ENCODE measurements around the gene DOP1B.
"Not testable (repeated sequence)": the region's sequence is repeated elsewhere in the genome, so short reads cannot be mapped to it uniquely, and the experiment has no call there.

DOP1B gene

GRCh38 chr21:36156815-36157670 lies at the start of gene DOP1B:
TSS of gene DOP1B (plus strand) at chr21:36156824. CDS start at chr21:36164734, 7,910 bp downstream.
- in situ Hi-C loops (cut with HindIII; ENCODE audit: low pct_ligation_motif_present, low pct_unique_long_range_greater_than_20kb, low sequenced_read_pairs), result no loop called here
- no peak for DNase-seq

GRCh38 chr21:36109868-36110267 lies 46.8 kb upstream of the DOP1B start:
- in situ Hi-C loops (cut with HindIII; ENCODE audit: low pct_ligation_motif_present, low pct_unique_long_range_greater_than_20kb, low sequenced_read_pairs), result no loop called here
- no peak for DNase-seq

- DNase-seq, result no peak
- in situ Hi-C loops (cut with HindIII; ENCODE audit: low pct_ligation_motif_present, low pct_unique_long_range_greater_than_20kb, low sequenced_read_pairs), result no loop called here
Observed at GRCh38 chr21:36111238-36111637, 45.4 kb upstream of the DOP1B start.

- DNase-seq, result no peak
- in situ Hi-C loops (cut with HindIII; ENCODE audit: low pct_ligation_motif_present, low pct_unique_long_range_greater_than_20kb, low sequenced_read_pairs), result no loop called here
Observed at GRCh38 chr21:36113647-36114428, 42.8 kb upstream of the DOP1B start.

GRCh38 chr21:36115138-36115730 lies 41.4 kb upstream of the DOP1B start:
- DNase-seq, result no peak
- in situ Hi-C loops (cut with HindIII; ENCODE audit: low pct_ligation_motif_present, low pct_unique_long_range_greater_than_20kb, low sequenced_read_pairs), result no loop called here

- DNase-seq, result no peak
- in situ Hi-C loops (cut with HindIII; ENCODE audit: low pct_ligation_motif_present, low pct_unique_long_range_greater_than_20kb, low sequenced_read_pairs), result no loop called here
Observed at GRCh38 chr21:36117286-36117741, 39.3 kb upstream of the DOP1B start.

- in situ Hi-C loops (cut with HindIII; ENCODE audit: low pct_ligation_motif_present, low pct_unique_long_range_greater_than_20kb, low sequenced_read_pairs), result no loop called here
- no peak for DNase-seq
Observed at GRCh38 chr21:36120304-36120888, 36.2 kb upstream of the DOP1B start.

GRCh38 chr21:36122977-36123376 lies 33.6 kb upstream of the DOP1B start:
- in situ Hi-C loops (cut with HindIII; ENCODE audit: low pct_ligation_motif_present, low pct_unique_long_range_greater_than_20kb, low sequenced_read_pairs), result no loop called here
- no peak for DNase-seq

- in situ Hi-C loops (cut with HindIII; ENCODE audit: low pct_ligation_motif_present, low pct_unique_long_range_greater_than_20kb, low sequenced_read_pairs), result no loop called here
- DNase-seq, result no peak
Observed at GRCh38 chr21:36124395-36124794, 32.2 kb upstream of the DOP1B start.

GRCh38 chr21:36125512-36126207 lies 31.0 kb upstream of the DOP1B start:
- DNase-seq, result peak; percentile 54

GRCh38 chr21:36126208-36126565 lies 30.4 kb upstream of the DOP1B start:
- DNase-seq, result no peak
- in situ Hi-C loops (cut with HindIII; ENCODE audit: low pct_ligation_motif_present, low pct_unique_long_range_greater_than_20kb, low sequenced_read_pairs), result no loop called here

More at GRCh38 chr21:36125512-36126207, 31.0 kb upstream of the DOP1B start:
- in situ Hi-C loops (cut with HindIII; ENCODE audit: low pct_ligation_motif_present, low pct_unique_long_range_greater_than_20kb, low sequenced_read_pairs), result no loop called here

- in situ Hi-C loops (cut with HindIII; ENCODE audit: low pct_ligation_motif_present, low pct_unique_long_range_greater_than_20kb, low sequenced_read_pairs), result no loop called here
- no peak for DNase-seq
Observed at GRCh38 chr21:36126621-36127110, 30.0 kb upstream of the DOP1B start.

GRCh38 chr21:36127250-36127904 lies 29.2 kb upstream of the DOP1B start:
- in situ Hi-C loops (cut with HindIII; ENCODE audit: low pct_ligation_motif_present, low pct_unique_long_range_greater_than_20kb, low sequenced_read_pairs), result no loop called here
- DNase-seq, result no peak

GRCh38 chr21:36127977-36128376 lies 28.6 kb upstream of the DOP1B start:
- no peak for DNase-seq
- in situ Hi-C loops (cut with HindIII; ENCODE audit: low pct_ligation_motif_present, low pct_unique_long_range_greater_than_20kb, low sequenced_read_pairs), result no loop called here

- DNase-seq, result no peak
- in situ Hi-C loops (cut with HindIII; ENCODE audit: low pct_ligation_motif_present, low pct_unique_long_range_greater_than_20kb, low sequenced_read_pairs), result no loop called here
Observed at GRCh38 chr21:36129219-36129618, 27.4 kb upstream of the DOP1B start.

GRCh38 chr21:36130414-36130762 lies 26.2 kb upstream of the DOP1B start:
- not testable (repeated sequence) for DNase-seq

GRCh38 chr21:36130839-36131238 lies 25.8 kb upstream of the DOP1B start:
- DNase-seq; in situ Hi-C loops (cut with HindIII; ENCODE audit: low pct_ligation_motif_present, low pct_unique_long_range_greater_than_20kb, low sequenced_read_pairs): not testable (repeated sequence)

More at GRCh38 chr21:36130414-36130762, 26.2 kb upstream of the DOP1B start:
- in situ Hi-C loops (cut with HindIII; ENCODE audit: low pct_ligation_motif_present, low pct_unique_long_range_greater_than_20kb, low sequenced_read_pairs), result not testable (repeated sequence)

- no peak for DNase-seq
- in situ Hi-C loops (cut with HindIII; ENCODE audit: low pct_ligation_motif_present, low pct_unique_long_range_greater_than_20kb, low sequenced_read_pairs), result no loop called here
Observed at GRCh38 chr21:36132696-36133095, 23.9 kb upstream of the DOP1B start.

Measured in ACHN (cell line).